A549 (cell line): ENCODE results near the gene MMP11.

ENCODE experiments used
- CHD4 ChIP-seq: fragments of 200-600 bp; sonication (generic); IDR thresholded peaks from 2 replicates; pipeline ENCODE4 v1.6.1; 2016; ENCODE audit warnings: antibody characterized with exemption, mild to moderate bottlenecking, borderline replicate concordance
- CTCF ChIP-seq: fragments of >200 bp; sonication (Bioruptor Twin); formaldehyde crosslinking; IDR thresholded peaks from 3 replicates; pipeline ENCODE4 v1.5.1; 2016
- ELK1 ChIP-seq: fragments of 150-350 bp; IDR thresholded peaks from 2 replicates; pipeline ENCODE4 v1.6.1; 2014; ENCODE audit warnings: low read depth, mild to moderate bottlenecking, low read length
- EP300 ChIP-seq, 2 experiments: fragments of >200 bp; sonication (Bioruptor Twin); formaldehyde crosslinking; IDR thresholded peaks; 2 replicates in 1 of 2; 3 replicates in 1 of 2; pipeline ENCODE4 v1.6.1; 2016 to 2017
- GATA3 ChIP-seq: IDR thresholded peaks from 2 replicates; pipeline ENCODE4 v1.6.1; 2012; ENCODE audit warnings: borderline replicate concordance
- HMGXB4 ChIP-seq: fragments of 250-450 bp; sonication (Bioruptor Pico); IDR thresholded peaks from 2 replicates; pipeline ENCODE4 v1.5.0; 2021; ENCODE audit warnings: mild to moderate bottlenecking, moderate library complexity, borderline replicate concordance
- MAFK ChIP-seq: fragments of 450-650 bp; IDR thresholded peaks from 2 replicates; pipeline ENCODE4 v1.6.1; 2014; ENCODE audit not compliant: partially characterized antibody
- MYC ChIP-seq: IDR thresholded peaks from 2 replicates; pipeline ENCODE4 v1.6.1; 2012; ENCODE audit warnings: mild to moderate bottlenecking, inconsistent platforms, low read length, improper control_type of control experiment, borderline replicate concordance
- NPAS2 ChIP-seq: fragments of 250-450 bp; sonication (Bioruptor Pico); IDR thresholded peaks from 2 replicates; pipeline ENCODE4 v1.8.0; 2022; ENCODE audit warnings: mild to moderate bottlenecking, moderate library complexity, borderline replicate concordance
- PBX3 ChIP-seq: IDR thresholded peaks from 2 replicates; pipeline ENCODE4 v1.6.1; 2012
- REST ChIP-seq: fragments of 200-600 bp; sonication (generic); IDR thresholded peaks from 2 replicates; pipeline ENCODE4 v1.6.1; 2016; ENCODE audit warnings: antibody characterized with exemption, mild to moderate bottlenecking, moderate library complexity
- RFX5 ChIP-seq: fragments of 450-650 bp; IDR thresholded peaks from 2 replicates; pipeline ENCODE4 v1.7.1; 2014; ENCODE audit warnings: antibody characterized with exemption, mild to moderate bottlenecking, moderate library complexity
- TP53 ChIP-seq: fragments of 250-450 bp; sonication (Bioruptor Pico); IDR thresholded peaks from 2 replicates; pipeline ENCODE4 v1.5.0; 2021; ENCODE audit warnings: mild to moderate bottlenecking, moderate library complexity

GRCh38 chr22:23763954-23764353 is 8.7 kb upstream of the MMP11 start:
- TF ChIP-seq RFX5 (no peak), CTCF (no peak), ELK1 (no peak), CHD4 (no peak), PBX3 (no peak), TP53 (CRISPR knock-in tag) (no peak), REST (no peak), EP300 (IDR thresholded peaks at IDR 0.05) (no peak), MAFK (no peak), HMGXB4 (CRISPR knock-in tag) (no peak), GATA3 (no peak), NPAS2 (CRISPR knock-in tag) (no peak), MYC (no peak)
